ENCODE measurements around the gene VPS41. TPM values are rescaled to one million over a fixed set of nuclear protein-coding genes. Genes with fewer than 3 reads are reported as not detected.

The VPS41 gene
- total RNA-seq, 6 experiments from 2014 or later: 21.6 to 43.5 (median 26.8) TPM

DNA sequence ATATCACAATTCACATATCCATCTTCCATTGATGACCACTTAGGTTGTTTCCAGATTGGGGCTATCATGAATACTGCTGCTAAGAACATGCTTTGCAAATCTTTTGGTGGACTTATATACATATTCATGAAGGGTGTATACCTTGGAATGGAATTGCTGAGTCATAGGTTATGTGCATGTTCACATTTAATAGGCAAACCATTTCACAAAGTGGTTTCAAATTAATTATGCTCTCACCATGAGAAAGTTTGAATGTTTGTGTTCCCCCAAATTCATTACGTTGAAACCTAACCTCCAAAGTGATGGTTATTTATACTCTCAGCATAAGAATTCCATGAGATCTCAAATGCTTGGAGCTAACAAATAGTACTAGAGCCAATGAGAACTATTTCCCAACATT is 86.4 kb downstream of the VPS41 start:
- Histone ChIP-seq H3K4me1 (no peaks in the 10 kb centered on the region), H3K4me3 (no peak overlapping the region), H3K27ac (no peak overlapping the region), H3K27me3 (no peaks in the 10 kb centered on the region), H3K9me3 (no peaks in the 10 kb centered on the region), H3K36me3 (no peaks in the 10 kb centered on the region)
- intact Hi-C loops (cut with DNase I): no loop called here
- TF ChIP-seq, protein P1, sequence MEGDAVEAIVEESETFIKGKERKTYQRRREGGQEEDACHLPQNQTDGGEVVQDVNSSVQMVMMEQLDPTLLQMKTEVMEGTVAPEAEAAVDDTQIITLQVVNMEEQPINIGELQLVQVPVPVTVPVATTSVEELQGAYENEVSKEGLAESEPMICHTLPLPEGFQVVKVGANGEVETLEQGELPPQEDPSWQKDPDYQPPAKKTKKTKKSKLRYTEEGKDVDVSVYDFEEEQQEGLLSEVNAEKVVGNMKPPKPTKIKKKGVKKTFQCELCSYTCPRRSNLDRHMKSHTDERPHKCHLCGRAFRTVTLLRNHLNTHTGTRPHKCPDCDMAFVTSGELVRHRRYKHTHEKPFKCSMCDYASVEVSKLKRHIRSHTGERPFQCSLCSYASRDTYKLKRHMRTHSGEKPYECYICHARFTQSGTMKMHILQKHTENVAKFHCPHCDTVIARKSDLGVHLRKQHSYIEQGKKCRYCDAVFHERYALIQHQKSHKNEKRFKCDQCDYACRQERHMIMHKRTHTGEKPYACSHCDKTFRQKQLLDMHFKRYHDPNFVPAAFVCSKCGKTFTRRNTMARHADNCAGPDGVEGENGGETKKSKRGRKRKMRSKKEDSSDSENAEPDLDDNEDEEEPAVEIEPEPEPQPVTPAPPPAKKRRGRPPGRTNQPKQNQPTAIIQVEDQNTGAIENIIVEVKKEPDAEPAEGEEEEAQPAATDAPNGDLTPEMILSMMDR (IDR thresholded peaks at IDR 0.05): no peak
- TF ChIP-seq POLR2A (IDR thresholded peaks at IDR 0.05): no peak
- ATAC-seq (no peak), DNase-seq (no peak)
- WGBS (ENCODE audit: insufficient coverage, low coverage, low lambda C conversion rate, missing lambda C conversion rate): 86% methylated on average over 1 of the region's 1 CpG

DNA sequence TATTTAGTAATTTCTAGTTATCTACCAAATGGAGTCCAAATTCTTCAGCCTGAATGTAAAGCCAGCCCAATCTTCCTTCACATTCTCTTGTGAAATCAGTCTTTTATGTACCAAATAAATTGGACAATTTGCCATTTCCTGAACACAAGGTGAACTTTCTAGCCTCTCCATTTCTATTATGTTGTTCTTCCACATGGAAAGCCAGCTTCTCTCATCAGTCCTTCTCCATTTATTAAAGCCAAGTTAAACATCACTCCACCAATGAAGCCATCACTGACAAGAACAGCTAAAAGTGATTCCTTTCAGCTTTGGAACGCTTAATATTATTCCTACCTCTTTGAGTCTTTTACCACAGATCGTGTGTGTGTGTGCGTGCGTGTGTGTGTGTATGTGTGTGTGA is 88.4 kb downstream of the VPS41 start:
- 98% methylated on average over 4 of the region's 4 CpGs for WGBS (ENCODE audit: insufficient coverage, low coverage, low lambda C conversion rate, missing lambda C conversion rate)
- intact Hi-C loops (cut with DNase I): no loop called here
- Histone ChIP-seq H3K27ac (no peak overlapping the region), H3K27me3 (no peaks in the 10 kb centered on the region), H3K4me1 (no peaks in the 10 kb centered on the region), H3K4me3 (no peak overlapping the region), H3K36me3 (no peaks in the 10 kb centered on the region), H3K9me3 (no peaks in the 10 kb centered on the region)
- no peak for ATAC-seq
- no peak for TF ChIP-seq POLR2A (IDR thresholded peaks at IDR 0.05)
- TF ChIP-seq, protein P1 (IDR thresholded peaks at IDR 0.05): no peak
- no peak for DNase-seq

DNA sequence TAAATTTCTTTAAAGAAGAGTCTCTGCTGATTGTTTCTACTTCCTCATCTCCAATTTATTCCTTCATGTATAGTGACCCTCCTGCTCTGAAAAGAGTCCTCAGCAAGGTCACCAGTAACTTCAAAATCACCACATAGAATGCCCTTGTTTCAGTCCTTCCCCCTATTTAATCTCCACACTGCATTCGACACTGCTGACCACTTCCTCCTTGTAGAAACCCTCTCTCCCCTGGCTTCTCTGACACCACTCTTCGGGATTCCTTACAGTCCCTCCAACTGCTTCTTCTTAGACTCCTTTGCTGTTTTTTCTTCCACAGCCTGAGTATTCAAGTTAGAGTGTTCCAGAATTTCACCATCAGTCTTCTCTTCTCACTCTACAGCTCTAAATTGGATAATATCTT is 89.5 kb downstream of the VPS41 start:
- H3K4me3 ChIP-seq: no peak overlapping the region
- ATAC-seq: no peak
- H3K4me1 ChIP-seq: no peaks in the 10 kb centered on the region
- H3K27me3 ChIP-seq: no peaks in the 10 kb centered on the region
- 50% methylated on average over 2 of the region's 2 CpGs for WGBS (ENCODE audit: insufficient coverage, low coverage, low lambda C conversion rate, missing lambda C conversion rate)
- no peaks in the 10 kb centered on the region for H3K36me3 ChIP-seq
- no peak for DNase-seq
- intact Hi-C loops (cut with DNase I): no loop called here
- TF ChIP-seq POLR2A (IDR thresholded peaks at IDR 0.05): no peak
- TF ChIP-seq, protein P1 (IDR thresholded peaks at IDR 0.05): no peak
- no peaks in the 10 kb centered on the region for H3K9me3 ChIP-seq
- no peak overlapping the region for H3K27ac ChIP-seq

DNA sequence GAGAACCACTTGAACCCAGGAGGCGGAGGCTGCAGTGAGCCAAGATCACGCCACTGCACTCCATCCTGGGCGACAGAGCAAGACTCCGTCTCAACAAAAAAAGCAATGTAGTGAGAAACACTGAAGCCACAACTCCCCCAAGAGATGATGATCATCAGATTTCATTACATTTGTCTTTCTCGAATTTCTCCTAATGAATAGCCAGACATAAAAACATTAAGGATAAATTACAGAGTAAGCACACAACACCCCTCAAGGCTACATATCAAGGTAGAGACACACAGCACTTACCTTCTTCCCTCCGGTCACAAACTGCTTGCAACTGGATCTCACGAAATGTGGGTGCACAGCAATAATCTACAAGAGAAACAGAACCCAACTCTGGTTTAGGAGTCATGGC is 91.5 kb downstream of the VPS41 start:
- H3K4me1 ChIP-seq: no peaks in the 10 kb centered on the region
- H3K4me3 ChIP-seq: no peak overlapping the region
- no peak overlapping the region for H3K27ac ChIP-seq
- no peaks in the 10 kb centered on the region for H3K27me3 ChIP-seq
- no peaks in the 10 kb centered on the region for H3K36me3 ChIP-seq
- no peak for ATAC-seq
- intact Hi-C loops (cut with DNase I): no loop called here
- no peaks in the 10 kb centered on the region for H3K9me3 ChIP-seq
- no peak for TF ChIP-seq POLR2A (IDR thresholded peaks at IDR 0.05)
- TF ChIP-seq, protein P1 (IDR thresholded peaks at IDR 0.05): no peak
- WGBS (ENCODE audit: insufficient coverage, low coverage, low lambda C conversion rate, missing lambda C conversion rate): 97% methylated on average over 7 of the region's 7 CpGs
- no peak for DNase-seq

DNA sequence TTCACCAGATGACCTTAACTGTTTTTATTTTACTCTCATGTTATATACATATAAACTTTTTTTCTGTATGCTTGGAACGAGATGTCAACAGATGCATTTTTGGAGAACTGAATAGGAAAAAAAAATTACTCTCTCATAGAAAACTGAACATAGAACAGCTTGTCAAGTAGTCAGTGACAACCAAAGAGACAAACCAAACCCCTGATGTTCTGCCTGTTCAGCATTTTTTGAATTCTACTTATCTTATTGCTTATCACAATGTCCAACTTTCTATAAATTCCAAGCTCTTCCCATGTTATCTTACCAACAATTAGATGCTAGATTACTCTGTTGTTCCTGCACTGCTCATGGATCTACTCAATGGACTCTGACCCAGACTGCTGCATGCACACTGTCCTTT is 95.2 kb downstream of the VPS41 start:
- H3K27ac ChIP-seq: no peak overlapping the region
- no peaks in the 10 kb centered on the region for H3K36me3 ChIP-seq
- H3K4me3 ChIP-seq: no peak overlapping the region
- H3K27me3 ChIP-seq: no peaks in the 10 kb centered on the region
- intact Hi-C loops (cut with DNase I): no loop called here
- DNase-seq (no peak), ATAC-seq (no peak)
- WGBS (ENCODE audit: insufficient coverage, low coverage, low lambda C conversion rate, missing lambda C conversion rate): 89% methylated on average over 1 of the region's 1 CpG
- H3K9me3 ChIP-seq: no peaks in the 10 kb centered on the region
- TF ChIP-seq POLR2A (IDR thresholded peaks at IDR 0.05): no peak
- TF ChIP-seq, protein P1 (IDR thresholded peaks at IDR 0.05): no peak
- H3K4me1 ChIP-seq: no peaks in the 10 kb centered on the region
